Activated CD4-positive, CD25-positive, alpha-beta regulatory T cell treated with anti-CD3 and anti-CD28 coated beads, Interleukin-2, amount 50 U/mL, for 24 hours (primary cell): ENCODE data around the gene SPOCK3.
"Not testable (repeated sequence)": the region's sequence is repeated elsewhere in the genome, so short reads cannot be mapped to it uniquely, and the experiment has no call there.

Experiments
- ATAC-seq, 2 donors: fragments of 150-1000 bp; cut with Tn5 transposase; one replicate each; pipeline ENCODE4 v1.10.0; 2021; ENCODE audit warnings: mild to moderate bottlenecking in 1 of 2, moderate library complexity in 1 of 2

The SPOCK3 gene

GRCh38 chr4:167234316-167234881, at the start of gene SPOCK3:
SPOCK3 (minus strand) TSS chr4:167234494.
- ATAC-seq = no peak

- ATAC-seq = no peak
These were observed 48.0 kb upstream of the SPOCK3 start for GRCh38 chr4:167282171-167282864.

GRCh38 chr4:167281545-167281944, 47.3 kb upstream of the SPOCK3 start:
- not testable (repeated sequence) for ATAC-seq

DNA sequence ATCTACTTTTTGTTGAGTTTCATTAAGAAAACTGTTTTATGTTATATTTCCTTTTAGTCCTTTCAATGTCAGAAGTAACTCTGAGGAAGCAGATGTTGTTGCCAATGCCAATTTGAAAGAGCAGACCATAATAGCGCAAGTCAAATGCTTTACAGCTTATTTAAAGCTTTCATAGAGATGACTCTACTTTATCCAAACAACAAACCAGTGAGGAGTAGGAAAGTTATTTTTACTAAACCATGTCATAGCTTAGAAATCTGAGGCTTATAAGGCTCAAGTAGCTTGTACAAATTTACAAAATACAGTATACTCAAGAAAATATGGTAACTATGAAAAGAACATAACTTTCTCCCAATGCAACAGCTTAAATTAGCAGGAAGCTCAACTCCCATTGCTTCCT, 40.1 kb upstream of the SPOCK3 start:
- no peak for ATAC-seq

DNA sequence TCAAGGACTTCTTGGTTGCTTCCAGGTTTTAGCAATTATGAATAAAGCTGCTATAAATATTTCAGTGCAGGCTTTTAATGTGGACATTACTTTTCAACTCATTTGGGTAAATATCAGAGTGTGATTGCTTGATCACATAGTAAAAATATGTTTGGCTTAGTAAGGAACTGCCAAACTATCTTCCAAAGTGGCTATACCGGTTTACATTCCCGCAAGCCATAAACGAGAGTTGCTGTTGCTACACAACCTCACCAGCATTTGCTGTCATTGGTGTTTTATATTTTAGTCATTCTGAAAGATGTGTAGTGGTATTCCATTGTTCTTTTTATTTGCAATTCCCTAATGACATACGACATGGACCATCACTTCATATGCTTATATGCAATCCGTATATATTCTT, 30.9 kb upstream of the SPOCK3 start:
- ATAC-seq = no peak

- no peak for ATAC-seq
These were observed 14.0 kb upstream of the SPOCK3 start for GRCh38 chr4:167248271-167248670.

GRCh38 chr4:167239627-167240026, 5.3 kb upstream of the SPOCK3 start:
- ATAC-seq = no peak

DNA sequence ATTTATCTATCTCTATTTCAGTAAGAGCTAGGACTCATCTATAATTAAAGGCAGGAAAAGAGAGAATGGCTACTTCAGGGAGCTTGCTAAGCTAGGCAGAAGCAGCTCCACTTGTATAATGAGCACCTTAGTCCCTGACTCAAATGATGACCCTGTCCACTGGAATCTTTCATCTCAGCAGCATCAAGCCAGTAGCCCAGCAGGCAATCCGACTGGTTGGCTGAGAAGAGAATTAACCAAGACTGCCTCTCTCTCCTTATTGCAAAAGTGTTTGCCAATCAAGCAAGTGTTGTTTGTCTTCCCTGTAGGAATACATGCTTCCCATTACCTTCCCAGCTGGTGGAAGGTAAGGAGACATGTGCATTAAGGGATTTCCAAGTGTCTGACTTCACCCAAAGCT, 3.9 kb upstream of the SPOCK3 start:
- no peak for ATAC-seq

GRCh38 chr4:167233685-167234315, 494 bp downstream of the SPOCK3 start:
- ATAC-seq = no peak

GRCh38 chr4:167232805-167233684, 1.2 kb downstream of the SPOCK3 start:
- ATAC-seq = no peak

- ATAC-seq = no peak
These were observed 3.5 kb downstream of the SPOCK3 start for GRCh38 chr4:167230744-167231143.

GRCh38 chr4:167222099-167222498, 12.2 kb downstream of the SPOCK3 start:
- ATAC-seq = no peak

DNA sequence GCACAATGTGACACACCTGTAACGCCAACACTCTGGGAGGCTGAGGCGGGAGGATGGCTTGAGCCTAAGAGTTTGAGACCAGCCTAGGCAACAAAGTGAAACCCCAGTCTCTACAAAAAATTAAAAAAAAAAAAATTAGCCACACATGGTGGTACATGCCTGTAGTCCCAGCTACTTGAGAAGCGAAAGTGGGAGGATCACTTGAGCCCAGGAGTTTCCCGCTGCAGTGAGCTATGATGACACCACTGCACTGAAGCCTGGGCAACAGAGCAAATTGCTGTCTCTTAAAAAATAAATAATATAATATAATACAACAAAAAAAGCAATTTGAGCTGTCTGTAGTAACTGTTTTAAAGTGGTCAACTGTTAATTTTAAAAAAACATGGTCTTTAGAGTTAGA, 13.2 kb downstream of the SPOCK3 start:
- no peak for ATAC-seq

DNA sequence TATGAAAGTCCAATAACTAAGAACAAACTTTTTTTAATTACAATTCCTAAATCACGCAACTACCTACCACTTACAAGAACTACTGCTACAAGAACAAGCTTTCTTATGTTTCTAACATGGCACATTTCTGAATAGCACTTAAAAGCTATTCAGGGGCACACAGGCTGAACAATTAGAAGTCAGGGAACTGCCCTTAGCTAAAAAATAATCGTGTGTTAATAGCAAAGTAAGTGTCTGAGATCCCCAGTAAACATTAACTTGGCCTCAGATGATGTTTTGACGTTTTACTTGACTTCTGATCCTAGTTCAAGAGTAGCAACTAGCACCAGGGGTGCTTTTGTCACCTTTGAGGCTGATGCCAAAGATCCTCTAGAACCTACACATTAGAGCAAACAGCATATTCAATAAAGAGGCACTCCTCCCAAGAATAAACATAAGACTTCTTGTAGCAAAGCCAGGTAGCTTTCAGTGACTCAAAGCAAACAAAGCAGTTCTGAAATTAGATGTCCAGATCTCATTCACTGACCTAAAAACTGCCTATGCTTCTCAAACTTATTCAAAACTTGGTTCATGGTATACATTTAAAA, 16.2 kb downstream of the SPOCK3 start:
- ATAC-seq = no peak

- ATAC-seq = no peak
These were observed 17.5 kb downstream of the SPOCK3 start for GRCh38 chr4:167216783-167217182.

- ATAC-seq = no peak
These were observed 24.1 kb downstream of the SPOCK3 start for GRCh38 chr4:167210166-167210565.

DNA sequence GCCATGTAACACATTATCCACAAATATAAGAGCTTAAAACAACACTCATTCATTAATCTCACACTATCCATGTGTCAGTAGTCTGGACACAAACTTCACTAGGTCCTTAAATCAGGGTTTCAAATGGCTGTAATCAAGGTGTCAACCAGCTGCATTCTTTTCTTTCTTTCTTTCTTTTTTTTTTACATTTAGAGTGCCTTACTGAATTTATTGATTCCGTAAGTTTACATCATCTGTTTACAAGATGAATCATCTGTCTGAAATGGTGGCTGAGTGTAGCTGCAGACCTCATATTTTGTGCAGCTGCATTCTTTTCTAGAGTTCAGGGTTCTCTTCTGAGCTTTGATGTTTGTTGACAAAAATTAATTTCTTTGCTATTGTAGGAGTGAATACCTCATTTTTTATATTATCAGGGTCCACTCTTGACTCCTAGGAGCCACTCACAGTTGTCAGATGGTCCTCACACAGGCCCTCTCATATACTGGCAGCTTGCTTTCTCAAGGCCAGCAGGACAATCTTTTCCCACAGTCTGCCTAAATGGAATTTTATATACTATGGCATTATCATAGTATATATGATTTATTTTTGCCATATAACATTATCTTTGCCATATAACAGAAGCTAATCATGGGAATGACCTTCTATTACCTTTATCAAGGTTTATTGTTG, 37.8 kb downstream of the SPOCK3 start:
- ATAC-seq = no peak

GRCh38 chr4:167190379-167190778, 43.9 kb downstream of the SPOCK3 start:
- ATAC-seq = no peak

GRCh38 chr4:167185465-167185864, 48.8 kb downstream of the SPOCK3 start:
- ATAC-seq = no peak

- no peak for ATAC-seq
These were observed 51.3 kb downstream of the SPOCK3 start for GRCh38 chr4:167183036-167183435.

DNA sequence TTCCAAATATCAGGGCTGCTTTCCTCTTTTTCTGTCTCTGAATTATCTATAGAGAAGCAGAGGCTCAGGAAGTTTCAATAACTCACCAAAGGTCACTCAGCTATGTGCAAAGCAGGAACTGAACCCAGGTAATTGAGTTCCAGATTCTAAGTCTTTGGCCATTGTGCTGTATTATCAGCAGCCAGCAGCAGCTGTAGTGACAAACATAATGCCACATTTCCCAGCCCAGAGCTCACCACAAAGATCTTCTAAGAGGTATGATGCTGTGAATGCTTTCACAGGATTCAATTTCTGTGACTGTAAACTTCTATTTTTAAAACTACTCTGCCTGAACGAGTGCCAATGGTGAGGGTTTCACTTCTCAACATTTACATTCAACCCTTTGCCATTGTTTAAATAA, 56.4 kb downstream of the SPOCK3 start:
- no peak for ATAC-seq

DNA sequence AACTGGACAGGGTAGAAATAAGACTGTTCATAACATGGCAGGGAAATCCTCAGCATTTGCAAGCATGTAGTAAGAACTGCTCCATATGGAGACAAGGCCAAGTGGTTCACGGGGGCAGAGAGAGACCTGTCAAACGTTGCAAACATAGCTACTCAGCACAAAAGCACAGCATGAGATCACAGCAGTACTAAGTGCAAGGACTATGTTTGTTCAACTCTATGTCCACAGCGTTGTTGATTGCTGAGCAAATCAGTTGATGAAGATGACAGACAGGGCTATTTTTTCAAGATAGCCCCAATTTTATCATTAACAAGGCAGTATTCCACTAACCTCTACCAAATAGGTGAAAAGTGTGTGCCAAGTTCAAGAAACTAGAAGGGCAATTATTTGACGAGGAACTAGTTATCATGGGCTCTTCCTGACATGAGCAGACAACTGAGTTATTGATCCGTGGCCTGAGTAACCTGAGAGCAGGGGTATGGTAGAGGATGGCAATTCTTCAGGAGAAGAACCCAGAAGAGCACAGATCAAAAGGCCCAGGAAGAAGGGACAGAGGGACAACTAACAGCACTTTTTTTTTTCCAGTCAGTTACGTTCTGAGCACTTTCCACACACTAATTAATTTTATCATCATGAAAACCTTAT, 57.4 kb downstream of the SPOCK3 start:
- ATAC-seq = no peak
